IMR-90 (cell line): ENCODE results near the gene KATNB1. TPM values are rescaled to one million over a fixed set of nuclear protein-coding genes. Genes with fewer than 3 reads are reported as not detected.

Experiments
- ATAC-seq: fragments of 200-7000 bp; cut with Tn5 transposase; 2 replicates; pipeline ENCODE4 v1.9.1; 2020; ENCODE audit warnings: low read depth, mild to moderate bottlenecking, moderate library complexity
- BruUV-seq: library from RNA; stranded (reverse); fragments of 400-500 nt; replicated peaks from 2 replicates; lab custom pipeline; 2021; lab: Mats Ljungman, UMichigan
- CTCF ChIA-PET: fragments of 300-600 bp; formaldehyde crosslinking; extraction: SDS; loops from one replicate; lab custom pipeline; 2021; ENCODE audit warnings: antibody characterized with exemption; lab: Yijun Ruan, JAX
- POLR2A ChIA-PET: fragments of 300-600 bp; sonication (Branson Sonifier 250); formaldehyde crosslinking; loops from one replicate; lab custom pipeline; 2022; ENCODE audit warnings: antibody characterized with exemption; ENCODE audit not compliant: unreplicated experiment; lab: Charles Lee
- DNase-seq: peaks from one replicate; pipeline ENCODE4 v3.0.0; 2013
- H2AFZ ChIP-seq: replicated peaks from 2 replicates; pipeline ENCODE3; 2013; ENCODE audit warnings: low read length, mild to moderate bottlenecking; ENCODE audit not compliant: poor library complexity
- H2AK5ac ChIP-seq: 2 replicates; pipeline ENCODE4 v1.6.1; 2013; ENCODE audit warnings: low read depth, low read length, inconsistent platforms
- H2AK9ac ChIP-seq: replicated peaks from 2 replicates; pipeline ENCODE3; 2013; ENCODE audit warnings: mild to moderate bottlenecking, low read depth, low read length, moderate library complexity; ENCODE audit not compliant: poor library complexity
- H2BK120ac ChIP-seq: 2 replicates; pipeline ENCODE4 v1.6.1; 2013; ENCODE audit warnings: low read depth, low read length, inconsistent platforms
- H2BK15ac ChIP-seq: 3 replicates; pipeline ENCODE4 v1.6.1; 2013; ENCODE audit warnings: low read depth, low read length, inconsistent platforms
- H2BK20ac ChIP-seq: 2 replicates; pipeline ENCODE4 v1.6.1; 2013; ENCODE audit warnings: low read depth, mild to moderate bottlenecking, inconsistent platforms, low read length, moderate library complexity
- H2BK5ac ChIP-seq: 2 replicates; pipeline ENCODE4 v1.6.1; 2013; ENCODE audit warnings: mild to moderate bottlenecking, low read depth, low read length, inconsistent platforms; ENCODE audit not compliant: poor library complexity, severe bottlenecking
- H3K14ac ChIP-seq: replicated peaks from 2 replicates; pipeline ENCODE4 v1.6.1; 2013; ENCODE audit warnings: low read depth, low read length, inconsistent platforms
- H3K18ac ChIP-seq: 2 replicates; pipeline ENCODE4 v1.6.1; 2013; ENCODE audit warnings: low read depth, low read length, control low read depth
- H3K23ac ChIP-seq: 2 replicates; pipeline ENCODE4 v1.6.1; 2013; ENCODE audit warnings: low read depth, low read length, inconsistent platforms
- H3K27ac ChIP-seq: 2 replicates; pipeline ENCODE4 v1.5.1; 2013; ENCODE audit warnings: mild to moderate bottlenecking, control low read depth, low read length; ENCODE audit not compliant: insufficient read depth
- H3K27me3 ChIP-seq: 2 replicates; pipeline ENCODE4 v1.6.1; 2013; ENCODE audit warnings: low read length; ENCODE audit not compliant: control insufficient read depth, insufficient read depth
- H3K36me3 ChIP-seq: 2 replicates; pipeline ENCODE4 v1.6.1; 2013; ENCODE audit warnings: low read length, mixed read lengths; ENCODE audit not compliant: control insufficient read depth, insufficient read depth
- H3K4ac ChIP-seq: 2 replicates; pipeline ENCODE4 v1.6.1; 2013; ENCODE audit warnings: low read depth, low read length, inconsistent platforms
- H3K4me1 ChIP-seq: 2 replicates; pipeline ENCODE4 v1.6.1; 2013; ENCODE audit warnings: low read length, mixed read lengths; ENCODE audit not compliant: control insufficient read depth, insufficient read depth
- H3K4me2 ChIP-seq: 2 replicates; pipeline ENCODE4 v1.6.1; 2013; ENCODE audit warnings: low read depth, mild to moderate bottlenecking, control low read depth, low read length, moderate library complexity
- H3K4me3 ChIP-seq: 2 replicates; pipeline ENCODE4 v1.5.1; 2013; ENCODE audit warnings: low read depth, mild to moderate bottlenecking, control low read depth, low read length, moderate library complexity; ENCODE audit not compliant: insufficient read depth
- H3K56ac ChIP-seq: 2 replicates; pipeline ENCODE4 v1.6.1; 2013; ENCODE audit warnings: low read length, inconsistent platforms; ENCODE audit not compliant: insufficient read depth; ENCODE audit errors: extremely low read depth
- H3K79me1 ChIP-seq, 2 experiments: 2 replicates each; pipeline ENCODE4 v1.6.1; 2013; ENCODE audit warnings: low read length in 2 of 2, inconsistent platforms in 1 of 2, low read depth in 1 of 2
- H3K9ac ChIP-seq: 2 replicates; pipeline ENCODE4 v1.6.1; 2013; ENCODE audit warnings: low read depth, low read length, control low read depth
- H3K9me1 ChIP-seq: 2 replicates; pipeline ENCODE4 v1.6.1; 2013; ENCODE audit warnings: low read length, inconsistent platforms; ENCODE audit not compliant: insufficient read depth
- H3K9me3 ChIP-seq: 2 replicates; pipeline ENCODE4 v1.6.1; 2013; ENCODE audit warnings: low read length; ENCODE audit not compliant: control insufficient read depth, insufficient read depth
- H4K20me1 ChIP-seq: 2 replicates; pipeline ENCODE4 v1.6.1; 2013; ENCODE audit warnings: low read length, inconsistent platforms; ENCODE audit not compliant: insufficient read depth
- H4K5ac ChIP-seq: 2 replicates; pipeline ENCODE4 v1.6.1; 2013; ENCODE audit warnings: mild to moderate bottlenecking, low read depth, low read length, control low read depth
- H4K8ac ChIP-seq, 2 experiments: 2 replicates each; pipeline ENCODE4 v1.6.1; 2013; ENCODE audit warnings: low read depth in 2 of 2, low read length in 2 of 2, control low read depth in 1 of 2, inconsistent platforms in 1 of 2
- H4K91ac ChIP-seq: 2 replicates; pipeline ENCODE4 v1.6.1; 2013; ENCODE audit warnings: low read depth, low read length, inconsistent platforms; ENCODE audit not compliant: insufficient read depth
- BHLHE40 ChIP-seq: fragments of 150-350 bp; IDR thresholded peaks from 2 replicates; pipeline ENCODE4 v1.6.1; 2016; ENCODE audit warnings: mild to moderate bottlenecking, low read depth, low read length
- CEBPB ChIP-seq: IDR thresholded peaks from 2 replicates; pipeline ENCODE4 v1.6.1; 2012; ENCODE audit warnings: low read depth, low read length, improper control_type of control experiment
- CHD1 ChIP-seq: IDR thresholded peaks from 2 replicates; pipeline ENCODE4 v1.6.1; 2012; ENCODE audit warnings: low read depth, low read length, improper control_type of control experiment
- FOS ChIP-seq: fragments of 150-350 bp; IDR thresholded peaks from 2 replicates; pipeline ENCODE4 v1.6.1; 2016; ENCODE audit warnings: low read depth, low read length
- MAFK ChIP-seq: IDR thresholded peaks from 2 replicates; pipeline ENCODE4 v1.6.1; 2012; ENCODE audit warnings: low read depth, low read length, improper control_type of control experiment
- MAZ ChIP-seq: IDR thresholded peaks from 2 replicates; pipeline ENCODE4 v1.6.1; 2012; ENCODE audit warnings: low read depth, mild to moderate bottlenecking, low read length, improper control_type of control experiment, moderate library complexity, borderline replicate concordance
- MXI1 ChIP-seq: IDR thresholded peaks from 2 replicates; pipeline ENCODE4 v1.6.1; 2012; ENCODE audit warnings: low read depth, mild to moderate bottlenecking, low read length, moderate library complexity, borderline replicate concordance
- NFE2L2 ChIP-seq: fragments of 150-350 bp; IDR thresholded peaks from 2 replicates; pipeline ENCODE4 v1.6.1; 2016; ENCODE audit warnings: low read depth, mild to moderate bottlenecking, low read length
- RAD21 ChIP-seq: IDR thresholded peaks from 2 replicates; pipeline ENCODE4 v1.6.1; 2012; ENCODE audit warnings: low read length, improper control_type of control experiment
- RCOR1 ChIP-seq: IDR thresholded peaks from 2 replicates; pipeline ENCODE4 v1.6.1; 2012; ENCODE audit warnings: mild to moderate bottlenecking, low read length, improper control_type of control experiment; ENCODE audit not compliant: insufficient replicate concordance
- RFX5 ChIP-seq: IDR thresholded peaks from 2 replicates; pipeline ENCODE4 v1.8.0; 2012; ENCODE audit warnings: low read depth, mild to moderate bottlenecking, low read length, moderate library complexity
- SMC3 ChIP-seq: fragments of 150-350 bp; IDR thresholded peaks from 2 replicates; pipeline ENCODE4 v1.6.1; 2016; ENCODE audit warnings: low read depth, mild to moderate bottlenecking, antibody characterized with exemption, low read length, moderate library complexity
- WGBS, 2 experiments: methylation state at CpG; one replicate each; pipeline versions ENCODE4 v1.1.5 to v1.1.7; 2013; ENCODE audit warnings: missing lambda C conversion rate in 2 of 2; ENCODE audit not compliant: insufficient read length in 1 of 2; ENCODE audit errors: extremely low coverage in 2 of 2; 5-methylcytosine and 5-hydroxymethylcytosine counted together
- dilution Hi-C: fragments of 300-500 bp; cut with HindIII; formaldehyde crosslinking; loops from one replicate; pipeline ENCODE4 v1.14.3; 2018; ENCODE audit warnings: low sequenced_read_pairs; ENCODE audit not compliant: unreplicated experiment
- in situ Hi-C: fragments of 300-500 bp; cut with MboI; formaldehyde crosslinking; loops from 3 replicates; pipeline ENCODE4 v1.14.3; 2019; ENCODE audit warnings: low sequenced_read_pairs, inconsistent platforms, mixed read lengths
- intact Hi-C: fragments of 100-400 bp; cut with micrococcal nuclease; formaldehyde crosslinking; loops from 2 replicates; pipeline ENCODE4 v1.10.0; 2022
- polyA plus RNA-seq, 3 experiments: library from polyadenylated mRNA; depleted of rRNA; stranded (reverse); fragments of >200 nt; gene quantifications; 2 replicates each; pipeline ENCODE4 v1.2.3, GENCODE V29; 2012; ENCODE audit warnings: low replicate concordance in 1 of 3
- total RNA-seq: library from RNA; depleted of rRNA; stranded (reverse); fragments of >200 nt; gene quantifications from 2 replicates; pipeline ENCODE4 v1.2.3, GENCODE V29; 2012
- TF ChIP-seq, protein P1 (sequence below): conservative IDR thresholded peaks from 2 replicates; pipeline ENCODE4 v1.5.1; 2012; ENCODE audit warnings: mild to moderate bottlenecking, low read depth, low read length, improper control_type of control experiment
- TF ChIP-seq, protein P2 (sequence below): fragments of 150-350 bp; IDR thresholded peaks from 2 replicates; pipeline ENCODE4 v1.6.1; 2017; ENCODE audit warnings: mild to moderate bottlenecking, antibody characterized with exemption, low read length, low read depth
- TF ChIP-seq, protein P3 (sequence below): fragments of 150-350 bp; IDR thresholded peaks from 2 replicates; pipeline ENCODE4 v1.6.1; 2016; ENCODE audit warnings: low read depth, mild to moderate bottlenecking, low read length, moderate library complexity, borderline replicate concordance

The KATNB1 gene
- total and polyA plus RNA-seq, 2 of the 4 experiments (the other 2 are of a cell fraction), result 10.9 to 23.5 TPM

GRCh38 chr16:57721356-57722209 is 14.0 kb upstream of the KATNB1 start:
- Histone ChIP-seq H3K4me2 (no peak overlapping the region), H2AFZ (no peak overlapping the region), H3K4me3 (no peak overlapping the region), H2AK5ac (no peak overlapping the region), H3K18ac (no peak overlapping the region), H3K23ac (no peak overlapping the region), H2BK15ac (no peak overlapping the region), H3K27me3 (peaks cover 22% of the 10 kb centered on the region), H3K36me3 (no peaks in the 10 kb centered on the region), H3K56ac (no peak overlapping the region), H3K9ac (no peak overlapping the region), H3K9me3 (no peaks in the 10 kb centered on the region), H2BK5ac (no peak overlapping the region), H2AK9ac (no peak overlapping the region), H3K4ac (no peak overlapping the region), H4K91ac (no peak overlapping the region), H3K79me1 (no peaks in the 10 kb centered on the region), H3K14ac (no peak overlapping the region), H3K9me1 (no peaks in the 10 kb centered on the region), H4K20me1 (no peaks in the 10 kb centered on the region), H2BK20ac (no peak overlapping the region), H4K8ac (no peak overlapping the region), H4K5ac (no peak overlapping the region), H2BK120ac (no peak overlapping the region), H3K4me1 (no peaks in the 10 kb centered on the region), H3K27ac (no peak overlapping the region)
- ChIA-PET CTCF (no interaction called here), POLR2A (no interaction called here)
- DNase-seq (no peak), ATAC-seq (no peak)
- no CpG with 5 or more reads among the region's 17 CpGs for WGBS, 2 experiments
- in situ Hi-C loops, result no loop called here
- TF ChIP-seq NFE2L2 (no peak), CHD1 (no peak), FOS (no peak), RAD21 (no peak), RFX5 (no peak), BHLHE40 (no peak), MXI1 (no peak), MAFK (no peak), RCOR1 (no peak), MAZ (no peak), CEBPB (no peak), SMC3 (no peak)
- TF ChIP-seq, protein P1, sequence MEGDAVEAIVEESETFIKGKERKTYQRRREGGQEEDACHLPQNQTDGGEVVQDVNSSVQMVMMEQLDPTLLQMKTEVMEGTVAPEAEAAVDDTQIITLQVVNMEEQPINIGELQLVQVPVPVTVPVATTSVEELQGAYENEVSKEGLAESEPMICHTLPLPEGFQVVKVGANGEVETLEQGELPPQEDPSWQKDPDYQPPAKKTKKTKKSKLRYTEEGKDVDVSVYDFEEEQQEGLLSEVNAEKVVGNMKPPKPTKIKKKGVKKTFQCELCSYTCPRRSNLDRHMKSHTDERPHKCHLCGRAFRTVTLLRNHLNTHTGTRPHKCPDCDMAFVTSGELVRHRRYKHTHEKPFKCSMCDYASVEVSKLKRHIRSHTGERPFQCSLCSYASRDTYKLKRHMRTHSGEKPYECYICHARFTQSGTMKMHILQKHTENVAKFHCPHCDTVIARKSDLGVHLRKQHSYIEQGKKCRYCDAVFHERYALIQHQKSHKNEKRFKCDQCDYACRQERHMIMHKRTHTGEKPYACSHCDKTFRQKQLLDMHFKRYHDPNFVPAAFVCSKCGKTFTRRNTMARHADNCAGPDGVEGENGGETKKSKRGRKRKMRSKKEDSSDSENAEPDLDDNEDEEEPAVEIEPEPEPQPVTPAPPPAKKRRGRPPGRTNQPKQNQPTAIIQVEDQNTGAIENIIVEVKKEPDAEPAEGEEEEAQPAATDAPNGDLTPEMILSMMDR, result no peak
- TF ChIP-seq, protein P2, sequence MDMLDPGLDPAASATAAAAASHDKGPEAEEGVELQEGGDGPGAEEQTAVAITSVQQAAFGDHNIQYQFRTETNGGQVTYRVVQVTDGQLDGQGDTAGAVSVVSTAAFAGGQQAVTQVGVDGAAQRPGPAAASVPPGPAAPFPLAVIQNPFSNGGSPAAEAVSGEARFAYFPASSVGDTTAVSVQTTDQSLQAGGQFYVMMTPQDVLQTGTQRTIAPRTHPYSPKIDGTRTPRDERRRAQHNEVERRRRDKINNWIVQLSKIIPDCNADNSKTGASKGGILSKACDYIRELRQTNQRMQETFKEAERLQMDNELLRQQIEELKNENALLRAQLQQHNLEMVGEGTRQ, result no peak
- TF ChIP-seq, protein P3, sequence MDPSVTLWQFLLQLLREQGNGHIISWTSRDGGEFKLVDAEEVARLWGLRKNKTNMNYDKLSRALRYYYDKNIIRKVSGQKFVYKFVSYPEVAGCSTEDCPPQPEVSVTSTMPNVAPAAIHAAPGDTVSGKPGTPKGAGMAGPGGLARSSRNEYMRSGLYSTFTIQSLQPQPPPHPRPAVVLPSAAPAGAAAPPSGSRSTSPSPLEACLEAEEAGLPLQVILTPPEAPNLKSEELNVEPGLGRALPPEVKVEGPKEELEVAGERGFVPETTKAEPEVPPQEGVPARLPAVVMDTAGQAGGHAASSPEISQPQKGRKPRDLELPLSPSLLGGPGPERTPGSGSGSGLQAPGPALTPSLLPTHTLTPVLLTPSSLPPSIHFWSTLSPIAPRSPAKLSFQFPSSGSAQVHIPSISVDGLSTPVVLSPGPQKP, result no peak
- intact Hi-C loops, result no loop called here
- dilution Hi-C loops, result no loop called here
- no TSS peak for BruUV-seq
